Testis (tissue), 3 donors: ENCODE measurements around the gene ATOSA. TPM values are rescaled to one million over a fixed set of nuclear protein-coding genes. Genes with fewer than 3 reads are reported as not detected.
A peak's percentile ranks its signal among the peaks of the same experiment; 100 is the strongest.

Experiments
- DNase-seq: peaks from one replicate; pipeline ENCODE4 v3.0.0-alpha.2; 2019
- H3K27ac ChIP-seq, 2 donors: fragments of 200-600 bp; sonication (generic); one replicate each; pipeline ENCODE4 v1.5.1; 2019
- H3K27me3 ChIP-seq: fragments of 200-600 bp; sonication (generic); one replicate; pipeline ENCODE4 v1.5.1; 2019
- H3K36me3 ChIP-seq: fragments of 200-600 bp; sonication (generic); one replicate; pipeline ENCODE4 v1.5.1; 2017; ENCODE audit warnings: low read depth; ENCODE audit errors: missing control alignments
- H3K4me1 ChIP-seq: fragments of 200-600 bp; sonication (generic); one replicate; pipeline ENCODE4 v1.5.1; 2019
- H3K4me3 ChIP-seq, 2 donors: fragments of 200-600 bp; sonication (generic); one replicate each; pipeline ENCODE4 v1.5.1; 2017 to 2019
- H3K9me3 ChIP-seq: fragments of 200-600 bp; sonication (generic); one replicate; pipeline ENCODE4 v1.5.1; 2017
- CTCF ChIP-seq, 3 experiments: fragments of 450-650 bp in 2 of 3; fragments of 200-600 bp in 1 of 3; sonication (generic) in 1 of 3; IDR thresholded peaks; one replicate each; pipeline ENCODE4 v1.5.1; 2016 to 2019; ENCODE audit warnings: antibody characterized with exemption in 3 of 3, mild to moderate bottlenecking in 2 of 3, moderate library complexity in 1 of 3
- POLR2A ChIP-seq: fragments of 450-650 bp; IDR thresholded peaks from one replicate; pipeline ENCODE4 v1.6.1; 2017; ENCODE audit warnings: antibody characterized with exemption, mild to moderate bottlenecking, moderate library complexity
- WGBS, 2 donors: methylation state at CpG; one replicate each; pipeline ENCODE4 v1.1.5; 2018; 5-methylcytosine and 5-hydroxymethylcytosine counted together
- intact Hi-C: fragments of 100-400 bp; cut with DNase I; formaldehyde crosslinking; loops from one replicate; pipeline ENCODE4 v1.15.1; 2023; ENCODE audit warnings: low total_unique reads
- polyA plus RNA-seq: library from polyadenylated mRNA; stranded (reverse); fragments of 350-450 nt; fragmentation: Illumina TruSeq; extraction: RNeasy Lipid Tissue Mini Kit (QIAGEN cat#74804); gene quantifications from one replicate; pipeline ENCODE4 v1.2.3, GENCODE V29; 2014; ENCODE audit warnings: low read depth, low replicate concordance; ENCODE audit not compliant: insufficient read depth
- total RNA-seq, 2 donors: library from RNA; depleted of rRNA; stranded (reverse); fragments of >200 nt; gene quantifications; one replicate each; pipeline ENCODE4 v1.2.3, GENCODE V29; 2016

ATOSA gene
- total and polyA plus RNA-seq, 3 donors from 2014 or later = 37.9 to 129 (median 128) TPM

GRCh38 chr15:52695154-52695553 lies 16.0 kb upstream of the ATOSA start:
- TF ChIP-seq CTCF (IDR thresholded peaks at IDR 0.05) (no peak), POLR2A (no peak)
- Histone ChIP-seq H3K4me3 (no peak overlapping the region), H3K36me3 (no peaks in the 10 kb centered on the region), H3K4me1 (no peaks in the 10 kb centered on the region), H3K9me3 (no peaks in the 10 kb centered on the region), H3K27ac (no peak overlapping the region), H3K27me3 (no peaks in the 10 kb centered on the region)
- intact Hi-C loops = no loop called here
- no peak for DNase-seq
- 94 to 100% methylated on average over 2 of the region's 2 CpGs for WGBS, 2 donors

GRCh38 chr15:52689562-52689961 lies 10.4 kb upstream of the ATOSA start:
- intact Hi-C loops = no loop called here
- no peaks in the 10 kb centered on the region for H3K36me3 ChIP-seq
- H3K4me3 ChIP-seq = no peak overlapping the region
- no peaks in the 10 kb centered on the region for H3K27me3 ChIP-seq
- DNase-seq = no peak
- H3K27ac ChIP-seq = no peak overlapping the region
- no peaks in the 10 kb centered on the region for H3K4me1 ChIP-seq
- no peak for TF ChIP-seq CTCF (IDR thresholded peaks at IDR 0.05)
- TF ChIP-seq POLR2A = no peak
- WGBS, 2 donors = 73 to 89% methylated on average over 1 of the region's 1 CpG
- no peaks in the 10 kb centered on the region for H3K9me3 ChIP-seq

GRCh38 chr15:52683580-52683979 lies 4.4 kb upstream of the ATOSA start:
- Histone ChIP-seq H3K27ac (no peak overlapping the region), H3K4me1 (peaks cover 16% of the 10 kb centered on the region), H3K36me3 (no peaks in the 10 kb centered on the region), H3K27me3 (no peaks in the 10 kb centered on the region), H3K4me3 (no peak overlapping the region), H3K9me3 (no peaks in the 10 kb centered on the region)
- 20 to 60% methylated on average over 1 of the region's 1 CpG for WGBS, 2 donors
- DNase-seq = no peak
- no peak for TF ChIP-seq CTCF (IDR thresholded peaks at IDR 0.05)
- no peak for TF ChIP-seq POLR2A
- intact Hi-C loops = no loop called here

GRCh38 chr15:52682781-52683180 lies 3.6 kb upstream of the ATOSA start:
- DNase-seq = no peak
- H3K36me3 ChIP-seq = no peaks in the 10 kb centered on the region
- intact Hi-C loops = no loop called here
- no peak overlapping the region for H3K27ac ChIP-seq
- 81 to 91% methylated on average over 3 of the region's 3 CpGs for WGBS, 2 donors
- no peaks in the 10 kb centered on the region for H3K9me3 ChIP-seq
- H3K4me3 ChIP-seq = no peak overlapping the region
- H3K27me3 ChIP-seq = no peaks in the 10 kb centered on the region
- TF ChIP-seq POLR2A = no peak
- no peak for TF ChIP-seq CTCF (IDR thresholded peaks at IDR 0.05)
- peaks cover 16% of the 10 kb centered on the region for H3K4me1 ChIP-seq

- H3K4me1 ChIP-seq = peaks cover 16% of the 10 kb centered on the region
- intact Hi-C loops = no loop called here
- no peak for DNase-seq
- no peaks in the 10 kb centered on the region for H3K9me3 ChIP-seq
- H3K27me3 ChIP-seq = no peaks in the 10 kb centered on the region
- no peak overlapping the region for H3K4me3 ChIP-seq
- H3K36me3 ChIP-seq = no peaks in the 10 kb centered on the region
- TF ChIP-seq CTCF (IDR thresholded peaks at IDR 0.05) (no peak), POLR2A (no peak)
- H3K27ac ChIP-seq = peak overlapping the region; percentile 77 to 96
Measured at GRCh38 chr15:52682200-52682599, 3.0 kb upstream of the ATOSA start.
